HG03354 (cell line): Measurements from ENCODE around the gene MUC4.
"Not testable (repeated sequence)": the region's sequence is repeated elsewhere in the genome, so short reads cannot be mapped to it uniquely, and the experiment has no call there.

Source experiments
- ATAC-seq: cut with Tn5 transposase; IDR thresholded peaks from one replicate; pipeline ENCODE4 v1.9.1; 2021; ENCODE audit warnings: mild to moderate bottlenecking; ENCODE audit not compliant: unreplicated experiment, poor library complexity, severe bottlenecking

The MUC4 gene

DNA sequence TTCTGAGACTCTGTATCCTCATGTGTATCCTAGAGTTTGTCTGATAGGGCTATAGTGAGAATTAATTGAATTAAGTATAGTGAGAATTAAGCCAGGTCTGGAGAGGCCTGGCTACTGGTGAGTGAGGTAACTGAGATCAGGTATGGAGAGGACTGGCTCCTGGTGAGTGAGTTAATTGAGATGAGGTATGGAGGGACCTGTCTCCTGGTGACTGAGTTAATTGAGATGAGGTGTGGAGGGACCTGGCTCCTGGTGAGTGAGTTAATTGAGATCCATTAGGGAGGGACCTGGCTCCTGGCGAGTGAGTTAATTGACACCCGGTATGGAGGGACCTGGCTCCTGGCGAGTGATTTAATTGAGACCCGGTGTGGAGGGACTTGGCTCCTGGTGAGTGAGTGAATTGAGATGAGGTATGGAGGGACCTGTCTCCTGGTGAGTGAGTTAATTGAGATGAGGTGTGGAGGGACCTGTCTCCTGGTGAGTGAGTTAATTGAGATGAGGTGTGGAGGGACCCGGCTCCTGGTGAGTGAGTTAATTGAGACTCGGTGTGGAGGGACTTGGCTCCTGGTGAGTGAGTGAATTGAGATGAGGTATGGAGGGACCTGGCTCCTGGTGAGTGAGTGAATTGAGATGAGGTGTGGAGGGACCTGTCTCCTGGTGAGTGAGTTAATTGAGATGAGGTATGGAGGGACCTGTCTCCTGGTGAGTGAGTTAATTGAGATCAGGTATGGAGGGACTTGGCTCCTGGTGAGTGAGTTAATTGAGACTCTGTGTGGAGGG is 101.4 kb downstream of the MUC4 start:
- not testable (repeated sequence) for ATAC-seq

DNA sequence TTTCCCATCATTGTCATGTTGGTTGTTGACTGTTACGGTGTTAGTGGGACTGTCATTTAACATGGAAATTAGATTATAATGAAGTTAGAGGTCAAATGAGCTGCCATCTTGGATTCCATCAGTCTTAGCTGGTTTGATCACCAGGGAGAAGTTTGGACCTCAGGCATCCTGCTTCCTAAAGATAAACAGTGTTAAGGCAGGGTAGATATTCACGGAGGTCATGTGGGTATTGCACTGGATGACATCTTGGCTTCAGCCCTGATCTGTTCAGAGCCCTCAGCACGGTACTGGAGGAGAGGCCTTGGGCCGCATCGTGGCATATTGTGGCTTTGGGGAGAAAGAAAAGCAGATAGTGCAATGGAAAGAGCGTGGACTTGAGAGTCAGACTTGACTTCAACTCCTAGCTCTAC is 102.0 kb downstream of the MUC4 start:
- ATAC-seq: no peak

GRCh38 chr3:195708626-195709481 is 102.9 kb downstream of the MUC4 start:
- ATAC-seq: no peak

GRCh38 chr3:195708061-195708460 is 103.7 kb downstream of the MUC4 start:
- no peak for ATAC-seq

GRCh38 chr3:195705081-195705991 is 106.4 kb downstream of the MUC4 start:
- no peak for ATAC-seq

GRCh38 chr3:195704433-195704999 is 107.2 kb downstream of the MUC4 start:
- no peak for ATAC-seq

DNA sequence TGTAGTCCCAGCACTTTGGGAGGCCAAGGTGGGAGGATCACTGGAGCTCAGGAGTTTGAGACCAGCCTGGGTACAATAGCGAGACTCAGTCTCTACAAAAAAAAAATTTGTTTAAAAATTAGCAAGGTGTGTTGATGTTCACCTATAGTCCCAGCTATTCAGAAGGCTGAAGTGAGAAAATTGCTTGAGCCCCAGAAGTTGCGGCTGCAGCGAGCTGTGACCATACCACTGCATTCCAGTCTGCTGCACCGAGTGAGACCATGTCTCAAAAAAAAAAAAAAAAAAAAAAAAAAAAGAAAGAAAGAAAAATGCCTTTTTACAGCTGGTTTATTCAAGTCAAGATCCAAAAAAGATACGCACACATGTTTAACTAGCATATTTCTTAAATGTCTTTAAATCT is 108.0 kb downstream of the MUC4 start:
- no peak for ATAC-seq

DNA sequence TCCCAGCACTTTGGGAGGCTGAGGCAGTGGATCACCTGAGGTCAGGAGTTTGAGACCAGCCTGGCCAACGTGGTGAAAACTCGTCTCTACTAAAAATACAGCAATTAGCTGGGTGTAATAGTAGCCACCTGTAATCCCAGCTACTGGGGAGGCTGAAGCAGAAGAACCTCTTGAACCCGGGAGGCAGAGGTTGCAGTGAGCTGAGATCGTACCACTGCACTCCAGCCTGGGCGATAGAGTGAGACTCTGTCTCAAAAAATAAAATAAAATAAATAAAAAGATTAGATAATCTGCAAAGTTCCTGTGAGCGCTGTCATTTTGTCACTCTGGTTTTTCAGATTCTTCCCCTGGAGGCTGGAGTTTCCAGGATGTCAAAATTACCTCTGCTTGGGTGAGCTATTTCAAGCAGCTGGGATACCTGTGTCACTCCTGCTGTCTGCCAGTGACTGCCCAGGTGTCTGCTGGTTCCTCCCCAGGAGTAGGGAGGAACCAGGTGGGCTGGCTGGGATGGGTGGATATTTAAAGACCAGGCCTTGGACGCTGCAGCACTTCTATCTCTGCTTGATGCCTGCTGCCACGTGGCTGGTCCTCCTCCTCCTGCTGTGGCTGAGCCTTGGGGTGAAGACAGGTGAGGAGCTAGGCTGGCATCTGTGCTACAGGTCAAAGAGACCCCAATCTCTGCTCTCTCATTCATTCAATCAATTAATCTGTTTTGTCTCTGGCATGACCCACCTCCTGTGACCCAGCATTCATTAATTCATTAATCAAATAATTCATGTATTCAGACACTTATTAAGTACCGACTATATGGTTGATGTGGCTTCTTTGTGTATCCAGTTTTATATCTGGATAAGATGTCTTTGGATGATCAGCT is 110.5 kb downstream of the MUC4 start:
- ATAC-seq: no peak

- ATAC-seq: no peak
Observed at GRCh38 chr3:195700319-195700718, 111.4 kb downstream of the MUC4 start.

DNA sequence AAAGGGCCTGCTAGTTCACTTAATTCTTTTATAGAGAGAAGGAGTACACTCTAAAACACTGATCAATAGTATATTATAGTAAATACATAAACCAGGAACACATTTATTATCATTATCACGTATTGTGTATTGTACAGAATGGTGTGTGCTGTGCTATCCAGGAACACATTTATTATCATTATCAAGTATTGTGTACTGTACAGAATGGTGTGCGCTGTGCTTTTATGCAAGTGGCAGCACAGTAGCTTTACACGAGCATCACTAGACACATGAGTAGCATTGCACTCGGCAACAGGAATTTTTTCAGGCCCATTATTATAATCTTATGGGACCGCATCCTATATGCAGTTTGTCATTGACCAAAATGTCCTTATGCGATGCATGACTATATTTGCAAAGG is 111.9 kb downstream of the MUC4 start:
- ATAC-seq: no peak

DNA sequence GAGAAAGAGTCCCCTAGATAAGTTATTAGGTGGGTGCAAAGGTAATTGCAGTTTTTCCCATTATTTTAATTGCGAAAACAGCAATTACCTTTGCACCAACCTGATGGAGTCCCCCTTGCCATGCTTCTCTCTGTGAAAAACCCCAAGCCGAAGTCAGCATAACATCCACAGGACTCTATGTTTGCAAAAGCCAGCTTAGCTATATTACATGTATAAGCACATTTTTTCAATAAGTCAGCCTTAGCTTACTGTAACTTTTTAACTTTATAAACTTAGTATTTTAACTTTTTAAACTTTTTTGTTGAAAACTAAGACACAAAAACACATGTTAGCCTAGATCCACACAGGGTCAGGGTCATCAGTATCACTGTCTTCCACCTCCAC is 112.3 kb downstream of the MUC4 start:
- no peak for ATAC-seq

DNA sequence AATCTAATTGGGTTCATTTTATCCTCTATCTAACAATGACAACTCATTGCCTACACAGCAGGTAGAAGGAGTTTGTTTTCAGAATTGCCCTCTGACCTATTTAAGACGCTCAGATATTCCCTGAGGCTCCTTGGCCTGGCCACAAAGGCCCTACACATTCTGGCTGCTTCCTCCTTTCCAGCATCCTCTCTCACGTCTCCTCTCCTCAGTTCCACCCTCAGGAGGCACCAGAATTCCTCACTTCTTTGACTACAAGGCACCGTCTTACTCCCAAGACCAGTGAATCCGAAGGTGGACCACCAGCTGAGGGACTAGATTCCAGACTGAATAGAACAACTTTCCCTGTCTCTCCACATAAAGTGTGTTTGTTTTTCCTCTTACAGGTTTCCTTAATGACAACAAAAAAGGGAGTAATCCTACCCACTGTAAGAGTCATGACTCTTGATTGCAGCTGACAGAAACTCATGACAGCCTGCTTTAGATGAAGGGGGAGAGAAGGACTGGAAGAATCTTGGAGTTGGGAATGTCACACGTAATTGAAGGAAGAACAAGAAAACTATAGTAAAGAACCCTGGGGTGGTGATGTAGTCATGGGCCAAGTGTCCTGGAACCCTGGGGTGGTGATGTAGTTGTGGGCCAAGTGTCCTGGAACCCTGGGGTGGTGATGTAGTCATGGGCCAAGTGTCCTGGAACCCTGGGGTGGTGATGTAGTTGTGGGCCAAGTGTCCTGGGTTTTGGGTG is 112.9 kb downstream of the MUC4 start:
- no peak for ATAC-seq

DNA sequence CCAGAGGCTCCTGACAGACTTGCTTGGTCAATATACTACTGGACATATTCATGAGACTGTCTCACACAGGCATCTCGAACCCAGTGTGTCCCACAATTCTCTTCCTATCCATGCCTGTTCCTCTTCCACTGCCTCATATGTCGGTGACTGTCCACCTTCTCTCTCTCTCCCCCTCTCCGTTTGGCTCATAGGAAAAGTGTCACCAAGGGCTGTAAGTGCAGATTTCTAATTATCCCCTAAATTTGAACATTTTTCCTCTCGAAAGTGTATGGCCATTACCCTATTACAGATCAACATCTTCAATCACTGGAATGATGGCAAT is 113.4 kb downstream of the MUC4 start:
- ATAC-seq: no peak

DNA sequence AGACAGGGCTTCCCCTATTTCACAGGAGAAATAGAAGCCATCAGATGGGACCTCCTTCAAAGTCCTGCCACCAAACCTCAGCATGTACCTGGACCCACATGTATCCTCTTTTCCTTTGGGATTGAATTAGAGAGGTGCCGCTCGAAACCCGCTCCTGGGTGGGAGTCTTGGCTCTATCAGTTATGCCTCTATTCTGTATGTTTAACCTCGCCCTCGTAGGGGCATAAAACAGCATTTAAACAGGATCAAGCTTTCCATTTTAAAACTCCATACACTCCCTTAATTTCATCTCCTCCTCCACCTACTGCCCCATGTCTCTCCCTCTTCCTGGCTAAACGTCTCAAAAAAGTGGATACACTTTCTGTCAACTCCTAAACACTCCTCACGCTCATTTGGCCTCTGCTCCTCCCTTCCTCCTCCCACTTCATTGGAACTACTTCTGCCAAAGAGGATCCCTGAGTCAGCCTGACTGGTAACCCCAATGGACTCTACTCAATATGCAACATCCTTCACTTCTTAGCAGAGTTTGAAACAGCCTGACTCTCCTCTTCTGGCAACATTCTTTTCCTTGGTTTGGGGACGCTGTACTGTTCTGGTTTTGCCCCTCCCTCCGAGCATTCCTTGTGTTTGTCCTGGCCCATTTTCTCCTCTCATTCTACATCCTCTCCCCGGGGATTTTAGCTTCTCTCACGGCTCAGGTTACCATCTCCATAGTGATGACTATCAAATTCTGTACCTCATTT is 114.0 kb downstream of the MUC4 start:
- no peak for ATAC-seq
